OCI-LY1 (cell line): Measurements from ENCODE around the gene CORO2B.

Experiments used
- CTCF ChIP-seq: fragments of 200-600 bp; sonication (generic), shearing (Covaris generic); IDR thresholded peaks from 2 replicates; pipeline ENCODE4 v1.5.1; 2017; ENCODE audit warnings: mild to moderate bottlenecking, antibody characterized with exemption, low read length, moderate library complexity, mixed read lengths
- EZH2 ChIP-seq: fragments of 200-600 bp; sonication (generic), shearing (Covaris generic); IDR thresholded peaks from 2 replicates; pipeline ENCODE4 v1.8.0; 2017; ENCODE audit warnings: borderline replicate concordance, mixed run types, mild to moderate bottlenecking, antibody characterized with exemption, low read length, moderate library complexity, mixed read lengths

DNA sequence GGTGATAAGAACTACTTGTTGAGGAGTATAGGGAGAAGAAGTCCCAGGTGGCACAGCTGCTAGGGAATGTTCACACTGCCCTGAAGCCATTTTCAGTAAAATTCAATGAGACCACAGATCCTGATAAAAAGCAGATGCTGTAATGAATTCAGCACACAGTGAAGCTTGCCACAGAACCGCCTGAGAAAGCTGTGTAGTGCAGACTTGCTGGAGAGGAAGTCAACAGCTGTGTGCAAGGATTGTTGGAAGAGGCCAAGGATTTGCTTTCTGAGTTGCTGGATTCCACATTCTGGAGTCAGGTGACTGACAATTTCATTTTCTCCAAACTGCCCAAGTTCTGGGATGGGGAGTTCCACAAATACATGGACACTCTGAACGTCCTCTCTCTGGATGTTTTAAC, 171.0 kb downstream of the CORO2B start:
- TF ChIP-seq CTCF: no peak
- no peak for TF ChIP-seq EZH2
